Neural cell (in vitro differentiated cells): Measurements from ENCODE around the gene FKBP2.

Source experiments
- CTCF ChIP-seq: fragments of 450-650 bp; IDR thresholded peaks from 2 replicates; pipeline ENCODE4 v1.5.1; 2014; ENCODE audit warnings: antibody characterized with exemption, mild to moderate bottlenecking, moderate library complexity; ENCODE audit not compliant: poor library complexity, severe bottlenecking
- EP300 ChIP-seq: fragments of 450-650 bp; conservative IDR thresholded peaks from 2 replicates; pipeline ENCODE4 v1.6.1; 2014; ENCODE audit warnings: antibody characterized with exemption, mild to moderate bottlenecking, moderate library complexity; ENCODE audit not compliant: poor library complexity, severe bottlenecking
- EZH2 ChIP-seq: fragments of 200-600, 300-800 bp; shearing (Covaris generic), sonication (generic); IDR thresholded peaks from 2 replicates; pipeline ENCODE4 v1.6.1; 2014; ENCODE audit warnings: antibody characterized with exemption, low read length, borderline replicate concordance, mild to moderate bottlenecking; ENCODE audit not compliant: insufficient read depth, poor library complexity, severe bottlenecking
- POLR2AphosphoS5 ChIP-seq: IDR thresholded peaks from 2 replicates; pipeline ENCODE4 v1.6.1; 2012
- RAD21 ChIP-seq: fragments of 450-650 bp; conservative IDR thresholded peaks from 2 replicates; pipeline ENCODE4 v1.6.1; 2014; ENCODE audit warnings: antibody characterized with exemption, mild to moderate bottlenecking, moderate library complexity
- TAF1 ChIP-seq: IDR thresholded peaks from 2 replicates; pipeline ENCODE4 v1.6.1; 2012; ENCODE audit warnings: low read depth

- TF ChIP-seq EZH2 (no peak), CTCF (no peak), POLR2AphosphoS5 (no peak), TAF1 (no peak), EP300 (no peak), RAD21 (no peak)
Measured at GRCh38 chr11:64226507-64227051, 14.3 kb upstream of the FKBP2 start.
